IMR-90 (cell line): ENCODE data around the gene CRTC1. TPM values are rescaled to one million over a fixed set of nuclear protein-coding genes. Genes with fewer than 3 reads are reported as not detected.

Experiments
- ATAC-seq: fragments of 200-7000 bp; cut with Tn5 transposase; 2 replicates; pipeline ENCODE4 v1.9.1; 2020; ENCODE audit warnings: low read depth, mild to moderate bottlenecking, moderate library complexity
- BruUV-seq: library from RNA; stranded (reverse); fragments of 400-500 nt; replicated peaks from 2 replicates; lab custom pipeline; 2021; lab: Mats Ljungman, UMichigan
- CTCF ChIA-PET: fragments of 300-600 bp; formaldehyde crosslinking; extraction: SDS; loops from one replicate; lab custom pipeline; 2021; ENCODE audit warnings: antibody characterized with exemption; lab: Yijun Ruan, JAX
- POLR2A ChIA-PET: fragments of 300-600 bp; sonication (Branson Sonifier 250); formaldehyde crosslinking; loops from one replicate; lab custom pipeline; 2022; ENCODE audit warnings: antibody characterized with exemption; ENCODE audit not compliant: unreplicated experiment; lab: Charles Lee
- DNase-seq: peaks from one replicate; pipeline ENCODE4 v3.0.0; 2013
- H2AFZ ChIP-seq: replicated peaks from 2 replicates; pipeline ENCODE3; 2013; ENCODE audit warnings: low read length, mild to moderate bottlenecking; ENCODE audit not compliant: poor library complexity
- H2AK5ac ChIP-seq: 2 replicates; pipeline ENCODE4 v1.6.1; 2013; ENCODE audit warnings: low read depth, low read length, inconsistent platforms
- H2AK9ac ChIP-seq: replicated peaks from 2 replicates; pipeline ENCODE3; 2013; ENCODE audit warnings: mild to moderate bottlenecking, low read depth, low read length, moderate library complexity; ENCODE audit not compliant: poor library complexity
- H2BK120ac ChIP-seq: 2 replicates; pipeline ENCODE4 v1.6.1; 2013; ENCODE audit warnings: low read depth, low read length, inconsistent platforms
- H2BK15ac ChIP-seq: 3 replicates; pipeline ENCODE4 v1.6.1; 2013; ENCODE audit warnings: low read depth, low read length, inconsistent platforms
- H2BK20ac ChIP-seq: 2 replicates; pipeline ENCODE4 v1.6.1; 2013; ENCODE audit warnings: low read depth, mild to moderate bottlenecking, inconsistent platforms, low read length, moderate library complexity
- H2BK5ac ChIP-seq: 2 replicates; pipeline ENCODE4 v1.6.1; 2013; ENCODE audit warnings: mild to moderate bottlenecking, low read depth, low read length, inconsistent platforms; ENCODE audit not compliant: poor library complexity, severe bottlenecking
- H3K14ac ChIP-seq: replicated peaks from 2 replicates; pipeline ENCODE4 v1.6.1; 2013; ENCODE audit warnings: low read depth, low read length, inconsistent platforms
- H3K18ac ChIP-seq: 2 replicates; pipeline ENCODE4 v1.6.1; 2013; ENCODE audit warnings: low read depth, low read length, control low read depth
- H3K23ac ChIP-seq: 2 replicates; pipeline ENCODE4 v1.6.1; 2013; ENCODE audit warnings: low read depth, low read length, inconsistent platforms
- H3K27ac ChIP-seq: 2 replicates; pipeline ENCODE4 v1.5.1; 2013; ENCODE audit warnings: mild to moderate bottlenecking, control low read depth, low read length; ENCODE audit not compliant: insufficient read depth
- H3K27me3 ChIP-seq: 2 replicates; pipeline ENCODE4 v1.6.1; 2013; ENCODE audit warnings: low read length; ENCODE audit not compliant: control insufficient read depth, insufficient read depth
- H3K36me3 ChIP-seq: 2 replicates; pipeline ENCODE4 v1.6.1; 2013; ENCODE audit warnings: low read length, mixed read lengths; ENCODE audit not compliant: control insufficient read depth, insufficient read depth
- H3K4ac ChIP-seq: 2 replicates; pipeline ENCODE4 v1.6.1; 2013; ENCODE audit warnings: low read depth, low read length, inconsistent platforms
- H3K4me1 ChIP-seq: 2 replicates; pipeline ENCODE4 v1.6.1; 2013; ENCODE audit warnings: low read length, mixed read lengths; ENCODE audit not compliant: control insufficient read depth, insufficient read depth
- H3K4me2 ChIP-seq: 2 replicates; pipeline ENCODE4 v1.6.1; 2013; ENCODE audit warnings: low read depth, mild to moderate bottlenecking, control low read depth, low read length, moderate library complexity
- H3K4me3 ChIP-seq: 2 replicates; pipeline ENCODE4 v1.5.1; 2013; ENCODE audit warnings: low read depth, mild to moderate bottlenecking, control low read depth, low read length, moderate library complexity; ENCODE audit not compliant: insufficient read depth
- H3K56ac ChIP-seq: 2 replicates; pipeline ENCODE4 v1.6.1; 2013; ENCODE audit warnings: low read length, inconsistent platforms; ENCODE audit not compliant: insufficient read depth; ENCODE audit errors: extremely low read depth
- H3K79me1 ChIP-seq, 2 experiments: 2 replicates each; pipeline ENCODE4 v1.6.1; 2013; ENCODE audit warnings: low read length in 2 of 2, inconsistent platforms in 1 of 2, low read depth in 1 of 2
- H3K9ac ChIP-seq: 2 replicates; pipeline ENCODE4 v1.6.1; 2013; ENCODE audit warnings: low read depth, low read length, control low read depth
- H3K9me1 ChIP-seq: 2 replicates; pipeline ENCODE4 v1.6.1; 2013; ENCODE audit warnings: low read length, inconsistent platforms; ENCODE audit not compliant: insufficient read depth
- H3K9me3 ChIP-seq: 2 replicates; pipeline ENCODE4 v1.6.1; 2013; ENCODE audit warnings: low read length; ENCODE audit not compliant: control insufficient read depth, insufficient read depth
- H4K20me1 ChIP-seq: 2 replicates; pipeline ENCODE4 v1.6.1; 2013; ENCODE audit warnings: low read length, inconsistent platforms; ENCODE audit not compliant: insufficient read depth
- H4K5ac ChIP-seq: 2 replicates; pipeline ENCODE4 v1.6.1; 2013; ENCODE audit warnings: mild to moderate bottlenecking, low read depth, low read length, control low read depth
- H4K8ac ChIP-seq, 2 experiments: 2 replicates each; pipeline ENCODE4 v1.6.1; 2013; ENCODE audit warnings: low read depth in 2 of 2, low read length in 2 of 2, control low read depth in 1 of 2, inconsistent platforms in 1 of 2
- H4K91ac ChIP-seq: 2 replicates; pipeline ENCODE4 v1.6.1; 2013; ENCODE audit warnings: low read depth, low read length, inconsistent platforms; ENCODE audit not compliant: insufficient read depth
- CEBPB ChIP-seq: IDR thresholded peaks from 2 replicates; pipeline ENCODE4 v1.6.1; 2012; ENCODE audit warnings: low read depth, low read length, improper control_type of control experiment
- CHD1 ChIP-seq: IDR thresholded peaks from 2 replicates; pipeline ENCODE4 v1.6.1; 2012; ENCODE audit warnings: low read depth, low read length, improper control_type of control experiment
- FOS ChIP-seq: fragments of 150-350 bp; IDR thresholded peaks from 2 replicates; pipeline ENCODE4 v1.6.1; 2016; ENCODE audit warnings: low read depth, low read length
- MAFK ChIP-seq: IDR thresholded peaks from 2 replicates; pipeline ENCODE4 v1.6.1; 2012; ENCODE audit warnings: low read depth, low read length, improper control_type of control experiment
- MAZ ChIP-seq: IDR thresholded peaks from 2 replicates; pipeline ENCODE4 v1.6.1; 2012; ENCODE audit warnings: low read depth, mild to moderate bottlenecking, low read length, improper control_type of control experiment, moderate library complexity, borderline replicate concordance
- POLR2A ChIP-seq: IDR thresholded peaks from 2 replicates; pipeline ENCODE4 v1.6.1; 2012; ENCODE audit warnings: mild to moderate bottlenecking, low read depth, low read length
- RAD21 ChIP-seq: IDR thresholded peaks from 2 replicates; pipeline ENCODE4 v1.6.1; 2012; ENCODE audit warnings: low read length, improper control_type of control experiment
- SMC3 ChIP-seq: fragments of 150-350 bp; IDR thresholded peaks from 2 replicates; pipeline ENCODE4 v1.6.1; 2016; ENCODE audit warnings: low read depth, mild to moderate bottlenecking, antibody characterized with exemption, low read length, moderate library complexity
- USF2 ChIP-seq: fragments of 150-350 bp; IDR thresholded peaks from 2 replicates; pipeline ENCODE4 v1.6.1; 2017; ENCODE audit warnings: mild to moderate bottlenecking, antibody characterized with exemption, low read length, low read depth
- WGBS, 2 experiments: methylation state at CpG; one replicate each; pipeline versions ENCODE4 v1.1.5 to v1.1.7; 2013; ENCODE audit warnings: missing lambda C conversion rate in 2 of 2; ENCODE audit not compliant: insufficient read length in 1 of 2; ENCODE audit errors: extremely low coverage in 2 of 2; 5-methylcytosine and 5-hydroxymethylcytosine counted together
- dilution Hi-C: fragments of 300-500 bp; cut with HindIII; formaldehyde crosslinking; loops from one replicate; pipeline ENCODE4 v1.14.3; 2018; ENCODE audit warnings: low sequenced_read_pairs; ENCODE audit not compliant: unreplicated experiment
- in situ Hi-C: fragments of 300-500 bp; cut with MboI; formaldehyde crosslinking; loops from 3 replicates; pipeline ENCODE4 v1.14.3; 2019; ENCODE audit warnings: low sequenced_read_pairs, inconsistent platforms, mixed read lengths
- intact Hi-C: fragments of 100-400 bp; cut with micrococcal nuclease; formaldehyde crosslinking; loops from 2 replicates; pipeline ENCODE4 v1.10.0; 2022
- polyA plus RNA-seq, 3 experiments: library from polyadenylated mRNA; depleted of rRNA; stranded (reverse); fragments of >200 nt; gene quantifications; 2 replicates each; pipeline ENCODE4 v1.2.3, GENCODE V29; 2012; ENCODE audit warnings: low replicate concordance in 1 of 3
- total RNA-seq: library from RNA; depleted of rRNA; stranded (reverse); fragments of >200 nt; gene quantifications from 2 replicates; pipeline ENCODE4 v1.2.3, GENCODE V29; 2012
- TF ChIP-seq, protein P1 (sequence below): fragments of 150-350 bp; IDR thresholded peaks from 2 replicates; pipeline ENCODE4 v1.6.1; 2016; ENCODE audit warnings: low read depth, mild to moderate bottlenecking, low read length, moderate library complexity, borderline replicate concordance

The CRTC1 gene
- total and polyA plus RNA-seq, 2 of the 4 experiments (the other 2 are of a cell fraction), result 0.18 to 5.7 TPM

DNA sequence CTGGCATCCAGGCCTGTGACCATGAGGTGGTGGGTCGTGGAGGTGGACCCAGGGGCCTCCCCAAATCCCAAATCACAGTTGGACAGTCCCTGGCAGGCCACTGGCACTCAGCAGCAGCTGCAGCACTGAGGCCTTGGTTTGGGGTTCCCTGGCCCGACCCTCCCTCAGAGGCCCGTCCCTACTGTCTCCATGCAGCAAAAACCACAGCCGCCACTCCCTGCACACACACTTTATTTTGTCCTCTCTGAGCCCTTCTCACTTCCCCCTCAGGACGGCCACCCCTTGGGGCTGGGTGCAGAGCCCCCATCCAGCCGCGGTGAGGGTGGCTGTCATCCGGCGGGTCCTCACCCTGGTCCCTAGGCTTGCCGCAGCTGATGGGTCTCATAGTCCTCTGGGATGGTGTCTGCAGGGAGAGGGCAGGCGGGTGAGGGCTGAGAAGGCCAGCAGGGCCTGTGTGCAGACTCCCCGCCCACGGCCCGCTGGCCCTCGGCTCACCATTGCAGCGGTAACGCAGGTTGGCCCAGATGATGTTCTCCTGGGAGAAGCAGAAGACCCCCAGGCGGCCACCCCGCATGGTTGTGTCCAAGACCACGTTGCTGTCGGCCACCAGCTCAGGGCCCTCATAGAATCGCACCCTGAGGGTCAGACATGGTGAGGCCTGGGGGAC, 99.2 kb downstream of the CRTC1 start:
- POLR2A ChIA-PET, result no interaction called here
- Histone ChIP-seq H3K4me1 (no peaks in the 10 kb centered on the region; the same call in 1 of the 2 replicates), H3K4ac (no peak overlapping the region), H2BK20ac (no peak overlapping the region), H3K9ac (no peak overlapping the region), H3K27me3 (peaks cover 20% of the 10 kb centered on the region), H4K5ac (no peak overlapping the region), H2BK15ac (no peak overlapping the region), H2BK120ac (no peak overlapping the region), H4K8ac (no peak overlapping the region), H3K9me3 (peaks cover 4% of the 10 kb centered on the region), H4K20me1 (peaks cover 7% of the 10 kb centered on the region; the same call in 1 of the 2 replicates), H3K4me3 (no peak overlapping the region), H3K36me3 (no peaks in the 10 kb centered on the region), H3K9me1 (peaks cover 2% of the 10 kb centered on the region; the same call in 1 of the 2 replicates), H3K18ac (no peak overlapping the region), H2BK5ac (no peak overlapping the region), H3K27ac (no peak overlapping the region), H3K4me2 (no peak overlapping the region), H3K56ac (no peak overlapping the region), H2AK5ac (no peak overlapping the region), H2AFZ (no peak overlapping the region), H3K14ac (no peak overlapping the region), H3K79me1 (no peaks in the 10 kb centered on the region), H4K91ac (no peak overlapping the region), H2AK9ac (no peak overlapping the region), H3K23ac (no peak overlapping the region)
- ATAC-seq (no peak), DNase-seq (no peak)
- no peak for TF ChIP-seq CEBPB
- TF ChIP-seq, protein P1, sequence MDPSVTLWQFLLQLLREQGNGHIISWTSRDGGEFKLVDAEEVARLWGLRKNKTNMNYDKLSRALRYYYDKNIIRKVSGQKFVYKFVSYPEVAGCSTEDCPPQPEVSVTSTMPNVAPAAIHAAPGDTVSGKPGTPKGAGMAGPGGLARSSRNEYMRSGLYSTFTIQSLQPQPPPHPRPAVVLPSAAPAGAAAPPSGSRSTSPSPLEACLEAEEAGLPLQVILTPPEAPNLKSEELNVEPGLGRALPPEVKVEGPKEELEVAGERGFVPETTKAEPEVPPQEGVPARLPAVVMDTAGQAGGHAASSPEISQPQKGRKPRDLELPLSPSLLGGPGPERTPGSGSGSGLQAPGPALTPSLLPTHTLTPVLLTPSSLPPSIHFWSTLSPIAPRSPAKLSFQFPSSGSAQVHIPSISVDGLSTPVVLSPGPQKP, result no peak
- TF ChIP-seq RAD21, result no peak
- TF ChIP-seq POLR2A, result no peak
- TF ChIP-seq USF2, result no peak
- no peak for TF ChIP-seq FOS
- TF ChIP-seq SMC3, result no peak
- no peak for TF ChIP-seq CHD1
- no peak for TF ChIP-seq MAFK
- TF ChIP-seq MAZ, result no peak
- no TSS peak for BruUV-seq
- intact Hi-C loops, result no loop called here
- in situ Hi-C loops, result no loop called here
- WGBS, 2 experiments, result 88% methylated on average over 13 of the region's 22 CpGs; no CpG with 5 or more reads in 1 of the 2 experiments
- dilution Hi-C loops, result no loop called here
- CTCF ChIA-PET, result no interaction called here
